ENCODE results near the gene ZFHX2.

ZFHX2 gene

GRCh38 chr14:23559010-23559925 lies 7.7 kb upstream of the ZFHX2 start:
- DNase-seq, result peak; percentile 6

- no peak for DNase-seq
Observed at GRCh38 chr14:23558346-23559009, 6.9 kb upstream of the ZFHX2 start.

- no peak for DNase-seq
Observed at GRCh38 chr14:23557946-23558345, 6.4 kb upstream of the ZFHX2 start.

- no peak for DNase-seq
Observed at GRCh38 chr14:23557521-23557920, 6.0 kb upstream of the ZFHX2 start.

GRCh38 chr14:23556700-23557440 lies 5.3 kb upstream of the ZFHX2 start:
- DNase-seq, result no peak

GRCh38 chr14:23555882-23556699 lies 4.5 kb upstream of the ZFHX2 start, which contains the start of gene THTPA:
THTPA (plus strand) TSS chr14:23556271; CDS start chr14:23556758, 487 bp downstream.
- peak; percentile 64 for DNase-seq

GRCh38 chr14:23555533-23555881 lies 3.9 kb upstream of the ZFHX2 start:
- no peak for DNase-seq

- DNase-seq, result no peak
Observed at GRCh38 chr14:23550812-23551265, 726 bp downstream of the ZFHX2 start.

- no peak for DNase-seq
Observed at GRCh38 chr14:23550131-23550811, 1.3 kb downstream of the ZFHX2 start.

GRCh38 chr14:23548351-23549318 lies 2.9 kb downstream of the ZFHX2 start:
- DNase-seq, result no peak

- no peak for DNase-seq
Observed at GRCh38 chr14:23547924-23548323, 3.6 kb downstream of the ZFHX2 start.

- no peak for DNase-seq
Observed at GRCh38 chr14:23546450-23547035, 5.0 kb downstream of the ZFHX2 start.

- no peak for DNase-seq
Observed at GRCh38 chr14:23545740-23546365, 5.7 kb downstream of the ZFHX2 start.

- peak; percentile 17 for DNase-seq
Observed at GRCh38 chr14:23544511-23545447, 6.8 kb downstream of the ZFHX2 start.

GRCh38 chr14:23543403-23543802 lies 8.2 kb downstream of the ZFHX2 start:
- DNase-seq, result no peak

- DNase-seq, result no peak
Observed at GRCh38 chr14:23542261-23542660, 9.3 kb downstream of the ZFHX2 start.

- DNase-seq, result no peak
Observed at GRCh38 chr14:23540141-23540469, 11.5 kb downstream of the ZFHX2 start.

GRCh38 chr14:23539248-23540140 lies 12.1 kb downstream of the ZFHX2 start:
- DNase-seq, result peak; percentile 6

All from DMS 273 treated with DMSO at 0.1 percent for 48 hours (cell line).